Measurements from ENCODE around the gene PLEKHN1.
A peak's percentile ranks its signal among the peaks of the same experiment; 100 is the strongest.
"Not testable (repeated sequence)": the region's sequence is repeated elsewhere in the genome, so short reads cannot be mapped to it uniquely, and the experiment has no call there.

Gene PLEKHN1

DNA sequence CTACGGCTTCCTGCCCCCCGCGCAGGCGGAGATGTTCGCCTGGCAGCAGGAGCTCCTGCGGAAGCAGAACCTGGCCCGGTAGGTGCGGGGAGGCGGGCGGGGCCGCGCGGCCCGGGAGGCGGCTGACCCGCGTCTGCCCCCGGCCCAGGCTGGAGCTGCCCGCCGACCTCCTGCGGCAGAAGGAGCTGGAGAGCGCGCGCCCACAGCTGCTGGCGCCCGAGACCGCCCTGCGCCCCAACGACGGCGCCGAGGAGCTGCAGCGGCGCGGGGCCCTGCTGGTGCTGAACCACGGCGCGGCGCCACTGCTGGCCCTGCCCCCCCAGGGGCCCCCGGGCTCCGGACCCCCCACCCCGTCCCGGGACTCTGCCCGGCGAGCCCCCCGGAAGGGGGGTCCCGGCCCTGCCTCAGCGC lies 23.9 kb upstream of the PLEKHN1 start:
- no peak for ATAC-seq
- no peak for DNase-seq

DNA sequence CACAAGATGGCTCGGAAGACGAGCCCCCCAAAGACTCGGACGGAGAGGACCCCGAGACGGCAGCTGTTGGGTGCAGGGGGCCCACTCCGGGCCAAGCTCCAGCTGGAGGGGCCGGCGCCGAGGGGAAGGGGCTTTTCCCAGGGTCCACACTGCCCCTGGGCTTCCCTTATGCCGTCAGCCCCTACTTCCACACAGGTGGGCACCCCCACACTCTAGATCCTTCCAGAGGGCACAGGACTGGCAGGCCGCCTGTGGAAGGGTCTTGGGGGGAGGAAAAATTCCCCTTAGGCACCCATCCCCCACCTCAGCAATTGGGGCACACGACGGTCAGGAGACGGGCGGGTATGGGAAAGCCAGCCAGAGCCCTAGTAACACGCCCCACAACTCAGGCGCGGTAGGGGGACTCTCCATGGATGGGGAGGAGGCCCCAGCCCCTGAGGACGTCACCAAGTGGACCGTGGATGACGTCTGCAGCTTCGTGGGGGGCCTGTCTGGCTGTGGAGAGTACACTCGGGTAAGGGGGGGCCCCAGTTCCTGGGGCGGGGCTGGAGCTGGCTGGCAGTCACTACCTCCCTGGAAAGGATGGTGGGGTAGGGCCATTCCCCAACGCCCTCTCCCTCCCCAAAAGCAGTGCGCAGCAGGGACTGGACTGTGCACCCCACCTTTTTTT lies 23.3 kb upstream of the PLEKHN1 start:
- no peak for DNase-seq
- no peak for ATAC-seq

DNA sequence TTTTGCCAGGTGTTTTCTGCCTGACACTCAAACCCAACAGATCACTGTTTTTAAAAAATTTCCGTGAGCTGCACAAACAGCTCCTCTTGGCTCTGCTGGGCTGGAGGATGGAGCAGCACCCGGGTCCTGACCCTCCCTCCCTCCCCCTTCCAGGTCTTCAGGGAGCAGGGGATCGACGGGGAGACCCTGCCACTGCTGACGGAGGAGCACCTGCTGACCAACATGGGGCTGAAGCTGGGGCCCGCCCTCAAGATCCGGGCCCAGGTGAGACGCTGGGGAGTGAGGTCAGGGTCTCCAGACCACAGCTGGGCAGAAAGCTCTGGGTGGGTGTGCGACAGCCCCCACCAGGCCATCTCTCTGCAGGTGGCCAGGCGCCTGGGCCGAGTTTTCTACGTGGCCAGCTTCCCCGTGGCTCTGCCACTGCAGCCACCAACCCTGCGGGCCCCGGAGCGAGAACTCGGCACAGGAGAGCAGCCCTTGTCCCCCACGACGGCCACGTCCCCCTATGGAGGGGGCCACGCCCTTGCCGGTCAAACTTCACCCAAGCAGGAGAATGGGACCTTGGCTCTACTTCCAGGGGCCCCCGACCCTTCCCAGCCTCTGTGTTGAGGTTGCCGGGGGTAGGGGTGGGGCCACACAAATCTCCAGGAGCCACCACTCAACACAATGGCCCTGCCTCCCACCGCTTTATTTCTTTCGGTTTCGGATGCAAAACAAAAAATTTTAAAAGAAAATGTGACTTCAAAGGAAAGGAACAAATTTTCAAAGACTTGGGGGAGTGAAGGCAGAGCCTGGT lies 22.5 kb upstream of the PLEKHN1 start:
- no peak for DNase-seq
- no peak for ATAC-seq

- DNase-seq (no peak), ATAC-seq (no peak)
Observed at GRCh38 chr1:944341-945325, 21.6 kb upstream of the PLEKHN1 start.

GRCh38 chr1:945688-946556 lies 20.4 kb upstream of the PLEKHN1 start:
- DNase-seq: no peak
- ATAC-seq: no peak

- ATAC-seq: not testable (repeated sequence)
Observed at GRCh38 chr1:946811-947210, 19.5 kb upstream of the PLEKHN1 start.

GRCh38 chr1:947958-948357 lies 18.3 kb upstream of the PLEKHN1 start:
- ATAC-seq: no peak

More at GRCh38 chr1:946811-947210, 19.5 kb upstream of the PLEKHN1 start:
- not testable (repeated sequence) for DNase-seq

GRCh38 chr1:950268-950667 lies 16.0 kb upstream of the PLEKHN1 start:
- DNase-seq (no peak), ATAC-seq (no peak)

More at GRCh38 chr1:947958-948357, 18.3 kb upstream of the PLEKHN1 start:
- DNase-seq: no peak

GRCh38 chr1:950881-951280 lies 15.4 kb upstream of the PLEKHN1 start:
- no peak for ATAC-seq

GRCh38 chr1:951364-951763 lies 14.9 kb upstream of the PLEKHN1 start:
- DNase-seq: no peak
- ATAC-seq: no peak

More at GRCh38 chr1:950881-951280, 15.4 kb upstream of the PLEKHN1 start:
- no peak for DNase-seq

GRCh38 chr1:952201-952600 lies 14.1 kb upstream of the PLEKHN1 start:
- DNase-seq: no peak
- ATAC-seq: no peak

- ATAC-seq: no peak
Observed at GRCh38 chr1:952603-953002, 13.7 kb upstream of the PLEKHN1 start.

DNA sequence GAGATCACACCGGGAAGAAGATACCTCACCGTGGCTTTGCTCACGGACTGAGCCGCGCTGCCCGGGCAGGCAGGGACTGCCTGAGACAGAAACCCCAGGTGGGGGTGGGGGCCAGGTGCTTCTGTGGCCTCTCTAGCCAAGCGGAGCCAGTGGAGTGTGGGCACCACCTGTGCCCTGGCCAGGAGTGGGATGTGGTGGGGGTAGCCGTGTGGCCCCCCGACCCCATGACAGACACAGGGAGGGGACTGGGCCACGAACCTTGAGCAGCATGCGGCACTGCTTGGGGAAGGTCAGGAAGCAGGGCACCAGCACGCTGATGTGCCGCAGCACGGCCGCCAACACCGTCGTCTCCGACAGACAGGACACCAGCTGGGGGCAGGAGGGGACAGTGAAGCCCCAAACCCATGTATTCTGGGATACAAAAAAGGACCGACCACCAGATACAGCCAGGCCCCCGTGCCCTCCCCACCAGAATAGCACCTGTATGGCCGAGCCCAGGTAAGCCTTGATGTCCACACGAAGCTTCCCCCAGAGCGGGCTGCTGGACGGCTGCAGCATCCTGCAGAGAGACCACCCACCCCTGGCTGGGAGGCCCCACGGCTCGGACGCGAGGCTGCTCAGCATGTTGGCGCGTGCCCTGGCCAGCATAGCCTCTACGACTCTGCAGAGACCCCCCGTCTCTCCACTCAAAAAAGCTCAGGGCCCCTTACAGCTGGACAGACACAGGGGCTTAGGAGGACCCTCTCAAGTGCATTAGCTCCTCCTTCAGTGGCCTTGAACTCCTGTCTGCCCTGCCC lies 12.6 kb upstream of the PLEKHN1 start:
- ATAC-seq (no peak), DNase-seq (no peak)

More at GRCh38 chr1:952603-953002, 13.7 kb upstream of the PLEKHN1 start:
- no peak for DNase-seq

- DNase-seq (no peak), ATAC-seq (no peak)
Observed at GRCh38 chr1:954927-955326, 11.4 kb upstream of the PLEKHN1 start.

- no peak for DNase-seq
- ATAC-seq: no peak
Observed at GRCh38 chr1:955474-955873, 10.8 kb upstream of the PLEKHN1 start.

GRCh38 chr1:956636-957035 lies 9.6 kb upstream of the PLEKHN1 start:
- DNase-seq (no peak), ATAC-seq (no peak)

- ATAC-seq: peak; percentile 87
- DNase-seq: peak; percentile 99
Observed at GRCh38 chr1:958823-959730, 7.2 kb upstream of the PLEKHN1 start, which contains the start of gene NOC2L. Gene NOC2L, minus strand, starts transcription at chr1:959256. Its CDS starts 16 bp downstream, at chr1:959240.

- peak; percentile 30 for DNase-seq
- no peak for ATAC-seq
Observed at GRCh38 chr1:959731-960362, 6.4 kb upstream of the PLEKHN1 start.

All from stimulated activated naive CD8-positive, alpha-beta T cell treated with anti-CD3 and anti-CD28 coated beads, Interleukin-15, Interleukin-2, amounts not matched to agents 100 U/mL and 50 U/mL, for 24 hours (primary cell).